Head of caudate nucleus (tissue), 42 donors: Measurements from ENCODE around the gene TTC39A.

Experiments
- DNase-seq, 42 donors: peaks; one replicate each; pipeline versions ENCODE4 v3.0.0 to v3.0.0-alpha.2; 2020 to 2021; ENCODE audit warnings: mixed read lengths in 7 of 42
- intact Hi-C: fragments of 100-400 bp; cut with DNase I; formaldehyde crosslinking; loops from one replicate; pipeline ENCODE4 v1.15.0; 2022

TTC39A gene

DNA sequence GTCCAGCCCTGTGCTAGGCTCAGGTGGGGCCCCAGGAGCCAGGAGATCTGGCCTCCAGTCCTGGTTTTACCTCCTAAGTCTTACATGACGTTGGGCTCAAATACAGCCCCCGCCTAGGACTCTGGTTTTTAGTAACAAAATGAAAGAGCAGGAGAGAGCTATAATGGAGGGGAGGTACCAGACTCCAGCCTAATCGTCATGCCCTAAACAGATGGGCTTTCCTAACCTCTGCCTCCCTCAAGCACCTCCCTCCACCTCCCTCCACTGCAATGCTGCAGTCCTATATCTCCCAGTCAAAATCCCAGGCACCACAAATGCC lies 28.6 kb downstream of the TTC39A start:
- DNase-seq, result no peak
- intact Hi-C loops, result no loop called here

DNA sequence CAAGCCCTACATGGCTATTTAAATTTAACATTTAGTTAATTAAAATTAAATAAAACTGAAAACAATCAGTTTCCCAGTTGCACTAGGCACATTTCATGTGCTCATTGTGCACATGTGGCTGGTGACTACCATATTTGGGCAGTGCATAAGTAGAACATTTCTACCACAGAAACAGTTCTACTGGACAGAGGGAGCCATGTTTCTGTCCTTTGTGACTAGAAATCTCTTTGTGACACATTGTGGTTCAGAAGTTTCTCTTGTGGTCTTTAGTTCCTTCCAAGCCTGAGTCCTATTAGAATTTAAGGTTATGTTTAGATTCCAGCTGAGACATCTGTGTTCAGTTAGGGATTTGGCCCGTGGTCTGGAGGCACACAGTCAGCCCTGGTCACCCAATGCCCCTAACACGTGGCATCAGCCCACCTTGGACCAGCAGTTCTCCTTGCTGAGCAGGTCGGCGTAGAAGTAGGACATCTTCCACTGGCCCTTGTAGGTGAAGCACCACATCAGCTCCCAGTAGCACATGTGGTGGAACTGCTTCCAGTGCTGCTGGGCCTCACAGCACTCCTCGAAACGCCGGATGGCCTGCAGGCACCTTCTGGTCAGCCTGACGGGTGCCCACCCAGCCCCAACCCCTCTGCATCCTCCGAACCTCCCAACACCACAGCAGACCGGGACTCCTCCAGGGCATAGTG lies 29.1 kb downstream of the TTC39A start:
- intact Hi-C loops, result no loop called here
- DNase-seq, result no peak

- intact Hi-C loops, result loop anchor here (5.0 kb wide), 1 partner anchor 108 kb away; no protein-coding TSS in a partner anchor
- DNase-seq, result no peak
Measured at GRCh38 chr1:51299981-51300670, 30.2 kb downstream of the TTC39A start.

- intact Hi-C loops, result loop anchor here (5.0 kb wide), 1 partner anchor 107 kb away; no protein-coding TSS in a partner anchor
- DNase-seq, result no peak
Measured at GRCh38 chr1:51299185-51299885, 31.0 kb downstream of the TTC39A start.

GRCh38 chr1:51298322-51298705 lies 32.0 kb downstream of the TTC39A start:
- intact Hi-C loops, result loop anchor here (5.0 kb wide), 1 partner anchor 106 kb away; no protein-coding TSS in a partner anchor
- DNase-seq, result no peak

GRCh38 chr1:51297401-51298321 lies 32.7 kb downstream of the TTC39A start:
- intact Hi-C loops, result loop anchor here (5.0 kb wide), 1 partner anchor 105 kb away; no protein-coding TSS in a partner anchor

DNA sequence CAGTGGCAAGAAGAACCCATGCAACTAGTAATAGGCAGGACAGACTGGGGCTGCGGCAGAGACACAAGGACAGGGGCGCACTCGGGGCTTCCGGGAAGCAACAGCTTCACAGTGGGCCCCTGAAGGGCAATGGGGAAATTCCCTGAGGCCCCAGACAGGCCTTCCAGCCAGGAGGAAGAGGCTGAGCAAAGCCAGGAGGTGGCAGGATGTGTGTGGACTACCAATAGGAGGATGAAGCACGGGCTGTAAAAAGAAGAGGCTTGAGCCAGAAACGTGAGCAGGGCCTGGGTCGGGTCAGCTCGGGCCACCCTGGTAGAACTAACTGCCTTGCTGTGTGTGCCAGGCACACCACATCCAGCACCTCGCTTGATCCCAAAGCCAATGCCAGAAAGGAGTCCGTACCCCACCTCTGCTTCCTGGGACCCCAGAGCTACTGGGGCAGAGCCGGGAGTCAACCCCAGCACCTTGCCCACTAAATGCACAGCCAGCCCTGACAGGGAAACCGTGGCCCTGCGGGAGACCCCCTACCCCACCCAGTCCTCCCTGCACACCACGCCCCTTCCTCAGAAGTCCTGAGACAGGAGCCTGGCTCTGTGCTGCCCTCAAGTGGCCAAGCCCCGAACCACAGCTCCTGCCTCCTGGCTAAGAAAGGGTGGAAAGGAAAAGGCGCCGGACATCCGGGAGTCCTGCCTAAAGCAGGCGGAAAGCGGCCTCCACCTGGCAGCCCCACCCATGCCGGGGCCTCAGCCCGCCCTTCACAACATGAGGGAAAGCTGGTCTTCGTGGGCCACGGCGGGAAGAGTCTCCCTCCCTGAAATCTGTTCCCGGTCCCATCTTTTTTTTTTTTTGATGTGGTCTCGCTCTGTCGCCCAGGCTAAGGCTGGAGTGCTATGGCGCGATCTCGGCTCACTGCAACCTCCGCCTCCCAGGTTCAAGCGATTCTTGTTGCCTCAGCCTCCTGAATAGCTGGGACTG lies 33.7 kb downstream of the TTC39A start:
- intact Hi-C loops, result loop anchor here (5.0 kb wide), 1 partner anchor 104 kb away; no protein-coding TSS in a partner anchor
- peak; percentile 67 to 92 (median 84) for DNase-seq

More at GRCh38 chr1:51297401-51298321, 32.7 kb downstream of the TTC39A start:
- no peak for DNase-seq

DNA sequence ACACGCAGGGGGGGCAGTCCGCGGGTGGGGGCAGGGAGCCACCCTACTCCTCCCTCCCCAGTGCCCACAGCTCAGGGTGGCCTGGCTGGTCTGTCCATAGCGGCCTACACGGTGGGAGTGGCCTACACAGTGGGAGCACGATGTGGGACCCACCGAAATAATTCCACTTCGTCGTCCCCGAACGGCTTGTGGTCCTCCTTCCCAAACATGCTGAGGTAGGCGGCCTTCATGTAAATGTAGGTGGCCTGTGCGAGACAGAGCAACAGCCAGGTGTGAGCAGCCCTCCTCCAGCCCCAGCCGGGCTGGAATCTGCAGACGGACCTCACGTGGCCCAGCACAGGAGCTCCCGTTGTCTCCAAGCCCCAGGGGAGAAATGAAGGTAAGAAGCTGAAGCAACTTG lies 34.4 kb downstream of the TTC39A start:
- peak in 1 of 42 donors; percentile 25 for DNase-seq
- intact Hi-C loops, result loop anchor here (5.0 kb wide), 1 partner anchor 104 kb away; no protein-coding TSS in a partner anchor

DNA sequence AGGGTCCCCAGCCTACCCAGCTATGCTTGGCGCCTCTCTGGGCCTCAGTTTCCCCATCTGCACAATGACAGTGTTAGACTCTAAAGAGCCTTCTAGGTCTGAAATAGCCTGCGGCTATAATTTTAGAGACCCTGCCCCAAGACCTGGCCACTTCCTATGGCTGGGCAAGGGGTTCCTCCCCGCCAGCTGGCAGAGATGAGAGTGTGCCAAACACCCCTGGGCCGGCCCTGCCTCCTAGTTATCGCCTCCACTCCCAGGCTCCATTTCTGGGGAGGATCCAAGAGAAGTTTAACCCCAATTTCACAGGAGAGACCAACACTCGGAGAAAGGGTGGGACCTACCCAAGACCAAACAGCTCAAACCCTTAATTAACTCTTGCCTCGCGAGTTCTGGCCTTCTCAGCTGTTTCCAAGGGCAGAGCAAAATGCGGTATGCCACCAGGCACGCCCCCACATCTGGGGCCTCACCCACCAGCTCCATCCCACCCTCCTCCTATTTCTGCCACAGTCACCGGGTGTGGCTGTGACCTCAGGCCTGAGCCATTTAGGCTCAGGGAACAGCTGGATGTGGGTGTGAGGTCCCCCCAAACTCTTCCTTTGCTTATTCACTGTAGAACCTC lies 35.7 kb downstream of the TTC39A start:
- intact Hi-C loops, result loop anchor here (5.0 kb wide), 1 partner anchor 102 kb away; no protein-coding TSS in a partner anchor
- DNase-seq, result peak in 2 of 42 donors; percentile 19

GRCh38 chr1:51293898-51294515 lies 36.4 kb downstream of the TTC39A start:
- intact Hi-C loops, result no loop called here
- DNase-seq, result peak in 2 of 42 donors; percentile 19 to 22

- intact Hi-C loops, result no loop called here
Measured at GRCh38 chr1:51290489-51290847, 39.9 kb downstream of the TTC39A start.

GRCh38 chr1:51289676-51290488 lies 40.5 kb downstream of the TTC39A start:
- intact Hi-C loops, result no loop called here
- DNase-seq, result peak in 3 of 42 donors; percentile 4 to 18 (median 15)

More at GRCh38 chr1:51290489-51290847, 39.9 kb downstream of the TTC39A start:
- DNase-seq, result peak in 2 of 42 donors; percentile 5

GRCh38 chr1:51288578-51288977 lies 41.8 kb downstream of the TTC39A start:
- DNase-seq, result peak in 2 of 42 donors; percentile 11 to 12
- intact Hi-C loops, result no loop called here

- intact Hi-C loops, result no loop called here
- peak in 4 of 42 donors; percentile 3 to 33 (median 16) for DNase-seq
Measured at GRCh38 chr1:51287966-51288365, 42.4 kb downstream of the TTC39A start.

GRCh38 chr1:51285055-51285454 lies 45.3 kb downstream of the TTC39A start:
- DNase-seq, result no peak
- intact Hi-C loops, result no loop called here

- peak in 1 of 42 donors; percentile 16 for DNase-seq
- intact Hi-C loops, result no loop called here
Measured at GRCh38 chr1:51284487-51284954, 45.8 kb downstream of the TTC39A start.
